SK-N-MC (cell line): ENCODE measurements around the gene ORC3.
A peak's percentile ranks its signal among the peaks of the same experiment; 100 is the strongest.

Experiments used
- DNase-seq: peaks from one replicate; pipeline ENCODE4 v3.0.0-alpha.2; 2011; ENCODE audit warnings: low read depth, low spot score
- H3K27ac ChIP-seq: fragments of 200-600 bp; sonication (generic); 2 replicates; pipeline ENCODE4 v1.5.1; 2016; ENCODE audit warnings: mixed run types
- H3K36me3 ChIP-seq: fragments of 200-600 bp; sonication (generic); 2 replicates; pipeline ENCODE4 v1.6.1; 2017; ENCODE audit warnings: antibody characterized with exemption, low read length, mixed read lengths; ENCODE audit not compliant: insufficient read depth
- H3K4me3 ChIP-seq: fragments of 200-600 bp; sonication (generic); 2 replicates; pipeline ENCODE4 v1.5.1; 2016
- H3K9ac ChIP-seq: fragments of 200-600 bp; sonication (generic); 2 replicates; pipeline ENCODE4 v1.8.0; 2017; ENCODE audit warnings: mixed run types, mixed read lengths; ENCODE audit not compliant: insufficient read length
- H3K9me3 ChIP-seq: fragments of 200-600 bp; sonication (generic); 2 replicates; pipeline ENCODE4 v1.6.1; 2017; ENCODE audit warnings: low read depth, mild to moderate bottlenecking, antibody characterized with exemption, low read length, moderate library complexity, mixed read lengths
- EZH2 ChIP-seq: fragments of 200-600 bp; sonication (generic); IDR thresholded peaks from one replicate; pipeline ENCODE4 v1.6.1; 2017; ENCODE audit warnings: antibody characterized with exemption
- FOXP2 ChIP-seq: optimal IDR thresholded peaks from 2 replicates; pipeline ENCODE3; 2011; ENCODE audit warnings: mild to moderate bottlenecking, moderate library complexity; ENCODE audit not compliant: insufficient read depth; ENCODE audit errors: extremely low read length, control extremely low read depth
- POLR2AphosphoS5 ChIP-seq: IDR thresholded peaks from 2 replicates; pipeline ENCODE4 v1.6.1; 2012; ENCODE audit warnings: mild to moderate bottlenecking, low read depth, low read length, borderline replicate concordance

Gene ORC3

DNA sequence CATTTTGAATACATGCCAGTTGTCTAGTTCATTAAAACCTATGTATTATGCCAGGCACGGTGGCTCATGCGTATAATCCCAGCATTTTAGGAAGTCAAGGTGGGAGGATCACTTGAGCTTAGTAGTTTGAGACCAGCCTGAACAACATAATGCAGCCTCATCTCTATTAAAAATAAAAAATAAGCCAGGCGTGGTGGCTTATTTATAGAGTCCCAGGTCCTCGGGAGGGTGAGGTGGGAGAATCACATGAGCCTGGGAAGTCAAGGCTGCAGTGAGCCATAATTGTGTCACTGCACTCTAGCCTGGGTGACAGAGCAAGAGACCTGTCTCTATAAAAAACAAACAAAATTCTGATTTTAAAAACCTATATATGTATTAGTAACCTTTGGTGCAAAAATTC, 27.5 kb downstream of the ORC3 start:
- Histone ChIP-seq H3K4me3 (no peak overlapping the region), H3K9me3 (no peaks in the 10 kb centered on the region), H3K36me3 (peaks cover 18% of the 10 kb centered on the region; the same call in 1 of the 2 replicates), H3K27ac (no peak overlapping the region), H3K9ac (no peak overlapping the region)
- no peak for DNase-seq
- TF ChIP-seq POLR2AphosphoS5 (no peak), EZH2 (no peak), FOXP2 (no peak)

GRCh38 chr6:87618531-87618930, 28.6 kb downstream of the ORC3 start:
- no peak overlapping the region for H3K9ac ChIP-seq

GRCh38 chr6:87623248-87623647, 33.3 kb downstream of the ORC3 start:
- H3K27ac ChIP-seq = no peak overlapping the region
- no peaks in the 10 kb centered on the region for H3K9me3 ChIP-seq
- H3K9ac ChIP-seq = no peak overlapping the region
- no peak overlapping the region for H3K4me3 ChIP-seq
- peaks cover 19% of the 10 kb centered on the region for H3K36me3 ChIP-seq
- DNase-seq = no peak
- no peak for TF ChIP-seq FOXP2
- TF ChIP-seq EZH2 = no peak
- TF ChIP-seq POLR2AphosphoS5 = no peak

More at GRCh38 chr6:87618531-87618930, 28.6 kb downstream of the ORC3 start:
- Histone ChIP-seq H3K27ac (no peak overlapping the region), H3K9me3 (no peaks in the 10 kb centered on the region), H3K4me3 (no peak overlapping the region), H3K36me3 (peaks cover 16% of the 10 kb centered on the region)
- no peak for DNase-seq
- TF ChIP-seq FOXP2 (no peak), POLR2AphosphoS5 (no peak)

DNA sequence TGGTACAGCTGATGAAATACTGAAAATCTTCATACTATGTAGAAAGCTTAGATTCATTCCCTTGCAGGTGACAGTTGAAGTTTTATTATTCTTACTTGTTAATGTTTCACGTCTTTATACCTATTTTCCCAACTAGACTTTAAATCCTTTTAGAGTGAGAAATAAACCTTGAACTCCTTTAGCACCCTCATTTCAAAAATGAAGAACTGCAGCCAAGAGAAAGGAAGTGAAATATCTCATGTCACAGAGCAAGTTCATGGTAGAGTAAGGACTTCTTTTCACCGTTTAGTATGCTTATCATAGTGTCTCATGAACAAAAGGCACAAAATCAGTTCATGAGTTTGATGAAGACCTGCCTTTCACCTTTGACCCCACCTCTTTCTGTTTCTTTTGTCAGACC, 38.5 kb downstream of the ORC3 start:
- no peak for TF ChIP-seq EZH2
- TF ChIP-seq FOXP2 = no peak
- no peak for TF ChIP-seq POLR2AphosphoS5
- no peak overlapping the region for H3K4me3 ChIP-seq
- DNase-seq = no peak
- no peak overlapping the region for H3K9ac ChIP-seq
- H3K27ac ChIP-seq = peak overlapping the region; percentile 34; the same call in 1 of the 2 replicates
- no peaks in the 10 kb centered on the region for H3K9me3 ChIP-seq
- peaks cover 20% of the 10 kb centered on the region for H3K36me3 ChIP-seq

GRCh38 chr6:87628881-87629280, 38.9 kb downstream of the ORC3 start:
- Histone ChIP-seq H3K36me3 (peaks cover 18% of the 10 kb centered on the region), H3K9ac (no peak overlapping the region), H3K4me3 (no peak overlapping the region), H3K27ac (peak overlapping the region; percentile 34; the same call in 1 of the 2 replicates), H3K9me3 (no peaks in the 10 kb centered on the region)
- peak; percentile 12 for DNase-seq
- no peak for TF ChIP-seq EZH2
- TF ChIP-seq FOXP2 = no peak
- no peak for TF ChIP-seq POLR2AphosphoS5

- peaks cover 15% of the 10 kb centered on the region for H3K36me3 ChIP-seq
- TF ChIP-seq EZH2 = no peak
- no peak for TF ChIP-seq POLR2AphosphoS5
- TF ChIP-seq FOXP2 = no peak
Observed at GRCh38 chr6:87630746-87631145, 40.8 kb downstream of the ORC3 start.

GRCh38 chr6:87633851-87634250, 43.9 kb downstream of the ORC3 start:
- Histone ChIP-seq H3K9ac (no peak overlapping the region), H3K36me3 (peaks cover 30% of the 10 kb centered on the region), H3K4me3 (no peak overlapping the region), H3K9me3 (no peaks in the 10 kb centered on the region), H3K27ac (no peak overlapping the region)
- DNase-seq = no peak
- no peak for TF ChIP-seq FOXP2
- TF ChIP-seq POLR2AphosphoS5 = no peak
- TF ChIP-seq EZH2 = no peak

More at GRCh38 chr6:87630746-87631145, 40.8 kb downstream of the ORC3 start:
- Histone ChIP-seq H3K9me3 (no peaks in the 10 kb centered on the region), H3K9ac (no peak overlapping the region), H3K4me3 (no peak overlapping the region), H3K27ac (no peak overlapping the region)
- no peak for DNase-seq

GRCh38 chr6:87636315-87636714, 46.4 kb downstream of the ORC3 start:
- H3K9ac ChIP-seq = no peak overlapping the region
- TF ChIP-seq POLR2AphosphoS5 (no peak), FOXP2 (no peak), EZH2 (no peak)
- H3K27ac ChIP-seq = no peak overlapping the region
- DNase-seq = no peak
- H3K9me3 ChIP-seq = no peaks in the 10 kb centered on the region
- no peak overlapping the region for H3K4me3 ChIP-seq
- peaks cover 26% of the 10 kb centered on the region for H3K36me3 ChIP-seq

DNA sequence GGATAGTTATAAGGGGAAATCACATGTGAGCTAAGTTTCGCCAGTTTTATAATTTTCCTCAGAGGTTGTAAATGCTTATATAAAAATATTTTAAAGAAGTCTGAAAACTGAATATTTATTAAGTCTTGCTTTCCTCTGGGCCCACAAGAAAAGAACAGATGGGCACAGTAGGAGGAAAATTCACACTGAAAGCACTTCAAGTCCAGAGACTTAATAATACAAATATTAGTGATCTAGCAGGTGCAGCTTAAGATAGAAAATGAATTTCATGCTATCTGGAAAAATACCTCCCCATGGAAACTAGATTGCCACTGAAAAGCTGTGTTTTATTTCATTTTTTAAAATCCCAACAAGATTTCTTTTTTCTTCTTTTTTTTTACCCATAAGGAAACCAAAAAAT, 47.2 kb downstream of the ORC3 start:
- H3K27ac ChIP-seq = no peak overlapping the region

More for the DNA sequence above, 47.2 kb downstream of the ORC3 start:
- TF ChIP-seq POLR2AphosphoS5 = no peak
- no peak for TF ChIP-seq EZH2
- no peak for TF ChIP-seq FOXP2
- no peak for DNase-seq
- Histone ChIP-seq H3K36me3 (peaks cover 26% of the 10 kb centered on the region), H3K9me3 (no peaks in the 10 kb centered on the region), H3K9ac (no peak overlapping the region), H3K4me3 (no peak overlapping the region)
